ENCODE data around the gene ONECUT3.

Gene ONECUT3

DNA sequence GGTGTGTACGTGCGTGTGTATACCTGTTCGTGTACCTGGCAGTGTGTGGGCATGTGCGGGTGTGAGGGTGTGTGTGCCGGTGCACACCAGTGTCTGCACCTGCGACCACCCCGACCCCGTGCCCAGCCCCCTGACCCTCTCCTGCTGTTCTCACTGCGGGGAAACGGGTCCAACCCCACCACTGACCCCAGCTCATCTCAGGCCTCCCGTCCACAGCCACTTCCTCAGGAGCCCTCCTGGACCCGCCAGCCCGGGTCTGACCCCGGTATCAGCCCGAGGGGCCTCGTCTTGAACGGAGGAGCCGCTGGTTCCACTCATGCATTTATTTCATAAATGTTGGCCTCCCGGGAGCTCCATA is 23.8 kb upstream of the ONECUT3 start:
- H3K4me3 Mint-ChIP-seq: no peak overlapping the region
- peaks cover 5% of the 10 kb centered on the region for H3K4me1 Mint-ChIP-seq
- peaks cover 27% of the 10 kb centered on the region for H3K27me3 Mint-ChIP-seq

DNA sequence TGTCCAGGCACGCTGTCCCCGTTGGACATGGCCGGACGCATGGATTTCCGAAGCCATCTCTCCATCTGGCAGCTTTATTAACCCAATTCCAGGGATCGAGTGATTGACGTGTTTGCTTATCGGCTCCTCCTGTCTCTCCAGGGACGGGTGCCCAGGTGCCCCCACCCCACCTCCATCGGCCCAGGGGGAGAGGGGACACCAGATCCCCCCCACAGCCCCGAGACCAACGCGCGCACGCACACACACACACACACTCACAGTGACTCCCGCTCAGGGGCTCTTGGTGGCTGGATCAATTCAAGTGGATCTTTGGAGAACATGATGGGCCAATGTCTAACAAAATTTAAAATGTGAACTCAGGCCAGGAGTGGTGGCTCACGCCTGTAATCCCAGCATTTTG is 23.1 kb upstream of the ONECUT3 start:
- no peaks in the 10 kb centered on the region for H3K36me3 Mint-ChIP-seq

More for the DNA sequence above, 23.8 kb upstream of the ONECUT3 start:
- no peaks in the 10 kb centered on the region for H3K9me3 Mint-ChIP-seq
- no peak overlapping the region for H3K27ac Mint-ChIP-seq
- no peaks in the 10 kb centered on the region for H3K36me3 Mint-ChIP-seq

DNA sequence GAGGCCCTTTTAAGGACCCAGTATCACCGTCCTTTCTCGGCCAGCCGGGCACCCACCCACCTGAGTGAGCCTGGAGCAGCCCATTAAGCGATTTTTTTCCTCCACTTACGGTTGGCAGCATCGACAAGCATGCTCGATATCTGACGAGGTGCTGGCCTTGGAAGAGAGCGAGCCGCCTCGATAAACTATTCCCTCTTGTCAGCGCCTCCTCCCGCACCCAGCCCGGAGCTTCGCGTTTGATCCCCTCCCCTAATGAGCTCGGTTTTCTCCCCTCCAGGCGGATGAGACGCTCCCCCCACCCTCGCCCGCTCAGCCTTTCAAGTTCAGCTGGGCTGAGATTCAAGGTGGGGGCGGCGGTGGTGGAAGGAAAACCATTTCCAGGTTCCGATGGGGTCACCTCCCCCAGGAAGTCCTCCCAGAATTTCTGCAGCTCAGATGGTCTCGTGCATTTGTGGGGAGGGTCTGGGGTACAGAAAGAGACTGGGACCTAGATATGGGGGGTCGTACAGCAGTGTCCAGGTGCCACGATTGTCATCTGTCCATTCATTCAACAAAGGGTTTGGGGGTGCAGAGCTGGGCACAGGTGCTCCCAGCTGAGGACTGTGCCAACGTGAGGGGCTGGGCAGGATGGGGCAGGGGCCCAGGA is 18.9 kb upstream of the ONECUT3 start:
- no peaks in the 10 kb centered on the region for H3K4me1 Mint-ChIP-seq
- H3K9me3 Mint-ChIP-seq: no peaks in the 10 kb centered on the region
- peaks cover 29% of the 10 kb centered on the region for H3K27me3 Mint-ChIP-seq
- H3K4me3 Mint-ChIP-seq: no peak overlapping the region
- no peak overlapping the region for H3K27ac Mint-ChIP-seq
- no peaks in the 10 kb centered on the region for H3K36me3 Mint-ChIP-seq

More for the DNA sequence above, 23.1 kb upstream of the ONECUT3 start:
- Mint-ChIP-seq H3K27ac (no peak overlapping the region), H3K4me3 (no peak overlapping the region), H3K4me1 (peaks cover 5% of the 10 kb centered on the region), H3K9me3 (no peaks in the 10 kb centered on the region), H3K27me3 (peaks cover 31% of the 10 kb centered on the region)

DNA sequence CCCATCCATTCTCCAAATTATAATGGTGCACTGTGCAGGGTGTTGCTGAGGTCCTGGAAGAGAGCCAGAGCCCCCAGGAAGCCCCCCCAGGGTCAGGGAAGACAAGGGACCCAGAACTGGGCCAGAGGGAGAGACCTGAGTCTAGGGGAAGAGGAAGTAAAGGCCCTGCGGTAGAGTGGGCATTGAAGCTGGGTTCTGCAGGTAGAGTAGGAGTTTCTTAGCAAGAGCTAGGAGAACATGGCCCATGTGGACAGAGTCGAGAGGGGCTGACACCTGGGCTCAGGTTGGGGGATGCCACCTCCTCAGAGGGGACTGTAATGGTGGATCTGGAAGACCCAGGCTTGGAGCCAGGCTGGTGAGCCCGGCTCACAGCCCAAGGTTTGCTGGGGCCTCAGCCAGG is 17.0 kb upstream of the ONECUT3 start:
- H3K4me3 Mint-ChIP-seq: no peak overlapping the region
- no peaks in the 10 kb centered on the region for H3K4me1 Mint-ChIP-seq
- H3K36me3 Mint-ChIP-seq: no peaks in the 10 kb centered on the region
- H3K27ac Mint-ChIP-seq: no peak overlapping the region
- H3K9me3 Mint-ChIP-seq: no peaks in the 10 kb centered on the region
- H3K27me3 Mint-ChIP-seq: peaks cover 29% of the 10 kb centered on the region

DNA sequence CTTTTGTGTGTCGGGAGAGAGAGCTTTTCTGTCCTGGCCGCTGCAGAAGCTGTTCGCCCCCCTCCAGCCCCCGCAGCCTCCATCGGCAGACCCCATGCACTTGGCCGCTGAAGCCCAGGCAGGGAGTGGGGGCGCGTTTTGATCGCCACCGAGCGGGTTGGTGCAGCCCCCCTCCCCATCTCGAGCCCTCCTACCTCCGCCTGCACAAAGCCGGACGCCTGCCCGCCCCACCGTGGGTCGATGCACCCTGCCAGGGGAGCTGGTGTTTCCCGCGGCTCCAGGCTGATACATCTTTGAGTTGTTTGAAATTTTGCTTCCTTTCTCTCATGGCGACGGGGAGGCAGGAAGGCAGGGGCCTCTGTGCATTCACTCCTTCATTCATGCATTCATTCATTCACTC is 16.4 kb upstream of the ONECUT3 start:
- Mint-ChIP-seq H3K27me3 (peaks cover 29% of the 10 kb centered on the region), H3K27ac (no peak overlapping the region), H3K4me3 (no peak overlapping the region)

DNA sequence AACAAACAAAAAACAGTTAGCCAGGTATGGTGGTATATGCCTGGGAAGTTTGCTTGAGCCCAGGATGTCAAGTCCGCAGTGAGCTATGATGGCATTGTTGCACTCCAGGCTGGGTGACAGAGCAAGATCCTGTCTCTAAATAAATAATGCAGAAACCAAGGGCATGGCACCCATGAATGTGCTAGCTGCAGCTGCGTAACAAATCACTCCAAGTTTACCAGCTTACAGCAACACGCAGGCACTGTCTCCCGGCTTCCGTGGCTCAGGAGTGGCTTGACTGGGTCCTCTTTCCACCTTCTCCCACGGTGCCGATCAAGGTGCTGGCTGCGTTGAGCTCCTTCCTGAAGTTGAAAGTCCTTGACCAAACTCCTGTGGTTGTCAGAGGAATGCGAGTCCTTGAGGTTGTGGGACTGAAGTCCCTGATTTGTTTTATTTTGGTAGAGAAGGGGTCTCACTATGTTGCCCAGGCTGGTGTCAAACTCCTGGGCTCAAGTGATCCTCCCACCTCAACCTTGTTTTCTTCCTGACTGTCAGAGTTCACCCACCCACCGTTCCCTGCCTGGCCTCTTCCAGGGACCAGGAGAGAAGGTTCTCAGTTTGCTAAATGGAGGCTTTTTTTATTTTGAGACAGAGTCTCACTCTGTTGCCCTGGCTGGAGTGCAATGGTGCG is 13.2 kb upstream of the ONECUT3 start:
- Mint-ChIP-seq H3K4me3 (no peak overlapping the region), H3K27ac (no peak overlapping the region), H3K27me3 (peaks cover 17% of the 10 kb centered on the region), H3K36me3 (no peaks in the 10 kb centered on the region), H3K4me1 (no peaks in the 10 kb centered on the region), H3K9me3 (no peaks in the 10 kb centered on the region)

More for the DNA sequence above, 16.4 kb upstream of the ONECUT3 start:
- Mint-ChIP-seq H3K36me3 (no peaks in the 10 kb centered on the region), H3K4me1 (no peaks in the 10 kb centered on the region), H3K9me3 (no peaks in the 10 kb centered on the region)

DNA sequence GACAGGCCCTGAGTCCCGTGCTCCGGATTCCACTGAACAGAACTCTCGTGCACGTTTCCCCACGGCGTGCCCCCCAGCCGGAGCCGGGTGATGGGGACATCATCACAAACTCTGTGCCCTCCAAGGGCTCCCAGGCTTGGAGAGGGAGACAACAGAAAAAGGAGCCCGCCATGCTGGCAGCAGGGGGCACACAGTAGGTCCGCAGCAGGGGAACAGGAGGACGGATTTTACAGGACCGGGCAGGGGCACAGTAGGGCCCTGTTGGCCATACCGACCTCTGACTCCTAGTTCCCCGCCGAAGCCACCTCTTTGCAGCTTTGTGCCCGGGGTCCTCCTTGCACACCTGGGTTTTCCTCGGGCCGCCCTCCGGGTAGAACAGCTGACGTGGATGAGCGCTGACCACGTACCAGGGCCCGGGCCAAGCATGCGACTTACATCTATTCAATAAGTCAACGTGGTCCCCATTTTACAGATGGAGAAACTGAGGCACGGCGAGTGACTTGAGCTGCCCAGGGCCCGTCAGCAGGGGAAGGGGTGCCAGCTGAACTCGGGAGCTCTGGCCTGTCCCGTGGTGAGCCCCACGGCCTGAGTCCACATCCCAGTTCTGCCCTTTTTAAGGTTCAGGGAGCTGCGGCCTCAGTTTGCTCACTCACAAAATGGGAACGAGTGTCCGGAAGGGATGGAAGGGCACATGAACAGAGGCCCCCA is 10.2 kb upstream of the ONECUT3 start:
- H3K4me3 Mint-ChIP-seq: no peak overlapping the region
- peaks cover 6% of the 10 kb centered on the region for H3K4me1 Mint-ChIP-seq
- H3K27me3 Mint-ChIP-seq: peaks cover 17% of the 10 kb centered on the region
- H3K9me3 Mint-ChIP-seq: no peaks in the 10 kb centered on the region
- no peaks in the 10 kb centered on the region for H3K36me3 Mint-ChIP-seq
- no peak overlapping the region for H3K27ac Mint-ChIP-seq

DNA sequence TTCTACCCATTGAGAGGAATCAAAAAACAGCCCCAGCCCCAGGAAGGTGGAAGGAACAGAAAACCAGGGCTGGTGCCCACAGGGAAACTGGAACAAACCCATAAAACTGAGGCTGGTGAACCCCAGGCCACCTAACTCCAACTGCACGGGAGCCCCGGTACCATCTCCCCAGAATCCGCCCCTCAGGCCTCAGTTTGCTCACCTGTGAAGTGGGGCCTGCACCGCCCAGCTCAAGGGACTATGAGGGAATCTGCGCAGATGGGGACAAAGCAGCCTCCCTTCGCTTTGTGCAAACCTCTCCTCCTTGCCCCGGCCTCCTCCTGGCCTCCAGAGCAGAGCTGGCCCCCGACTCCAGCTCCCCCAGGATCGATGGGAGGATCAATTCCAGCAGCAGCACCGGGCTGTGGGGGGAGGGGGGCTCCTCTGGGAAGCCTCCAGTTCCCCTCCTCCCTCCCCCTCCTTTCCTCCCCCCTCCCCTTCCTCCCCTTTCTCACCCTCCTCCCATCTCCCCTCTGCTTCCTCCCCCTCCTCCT is 9.1 kb upstream of the ONECUT3 start:
- H3K4me1 Mint-ChIP-seq: peaks cover 6% of the 10 kb centered on the region
- no peak overlapping the region for H3K4me3 Mint-ChIP-seq
- H3K27ac Mint-ChIP-seq: no peak overlapping the region
- H3K36me3 Mint-ChIP-seq: no peaks in the 10 kb centered on the region
- no peaks in the 10 kb centered on the region for H3K9me3 Mint-ChIP-seq
- peaks cover 15% of the 10 kb centered on the region for H3K27me3 Mint-ChIP-seq

DNA sequence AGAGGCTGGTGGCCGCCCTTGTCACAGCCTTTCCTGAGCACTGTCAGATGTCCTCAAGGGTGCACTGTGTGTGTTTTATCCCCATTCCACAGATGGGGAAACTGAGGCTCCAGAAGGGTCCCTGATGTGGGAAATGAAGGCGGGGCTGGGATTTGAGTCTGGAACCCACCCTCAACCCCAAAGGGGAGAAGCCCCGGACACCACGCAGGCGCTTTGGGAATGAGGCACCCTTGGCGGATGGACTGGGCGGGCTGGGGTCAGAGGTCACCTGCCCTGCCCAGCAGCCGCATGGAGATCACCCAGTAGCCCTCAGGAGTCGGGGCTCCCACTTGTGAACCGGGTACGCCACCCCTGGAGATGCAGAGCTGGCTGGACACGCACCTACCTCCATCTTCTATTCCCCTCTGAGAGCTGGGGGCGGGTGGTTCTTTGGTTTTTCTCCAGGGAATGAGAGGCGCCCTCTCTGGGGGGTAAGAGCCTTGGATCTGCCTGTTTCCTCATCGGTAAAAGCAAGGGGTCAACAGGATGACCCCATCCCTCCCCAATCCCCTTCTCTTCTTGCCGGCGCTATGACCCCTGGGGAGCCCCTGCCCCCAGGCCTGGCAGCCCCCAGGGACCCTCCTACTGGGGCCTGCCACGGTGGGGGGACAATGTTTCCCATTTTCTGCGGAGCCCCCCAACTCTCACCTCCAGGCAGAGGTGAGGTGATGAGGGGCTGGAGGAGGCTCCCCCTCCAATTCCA is 8.3 kb upstream of the ONECUT3 start:
- Mint-ChIP-seq H3K27ac (no peak overlapping the region), H3K4me1 (peaks cover 7% of the 10 kb centered on the region), H3K9me3 (no peaks in the 10 kb centered on the region), H3K4me3 (no peak overlapping the region), H3K27me3 (peaks cover 16% of the 10 kb centered on the region), H3K36me3 (no peaks in the 10 kb centered on the region)

DNA sequence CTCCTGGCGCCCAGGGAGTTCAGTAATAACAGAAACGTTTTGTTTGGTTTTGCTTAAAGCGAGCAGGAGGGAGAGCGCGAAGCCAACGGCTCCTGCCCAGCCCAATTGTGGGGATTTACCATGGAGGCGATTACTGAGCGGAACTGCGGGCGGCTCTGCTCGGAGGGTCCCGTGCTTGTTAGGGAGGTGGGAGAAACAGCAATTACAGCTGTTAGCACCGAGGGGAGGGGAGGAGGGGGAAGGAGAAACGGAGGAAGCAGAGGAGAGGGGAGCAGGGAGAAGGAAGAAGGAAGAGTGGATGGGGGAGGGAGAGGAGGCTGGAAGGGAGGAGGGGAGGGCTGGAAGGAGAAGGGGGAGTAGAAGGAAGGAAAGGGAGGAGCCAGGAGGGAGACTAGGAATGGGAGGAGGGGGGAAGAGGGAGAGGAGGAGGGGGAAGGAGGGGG is 7.7 kb upstream of the ONECUT3 start:
- Mint-ChIP-seq H3K4me3 (no peak overlapping the region), H3K27me3 (peaks cover 20% of the 10 kb centered on the region), H3K4me1 (peaks cover 9% of the 10 kb centered on the region), H3K36me3 (no peaks in the 10 kb centered on the region), H3K9me3 (no peaks in the 10 kb centered on the region), H3K27ac (no peak overlapping the region)

DNA sequence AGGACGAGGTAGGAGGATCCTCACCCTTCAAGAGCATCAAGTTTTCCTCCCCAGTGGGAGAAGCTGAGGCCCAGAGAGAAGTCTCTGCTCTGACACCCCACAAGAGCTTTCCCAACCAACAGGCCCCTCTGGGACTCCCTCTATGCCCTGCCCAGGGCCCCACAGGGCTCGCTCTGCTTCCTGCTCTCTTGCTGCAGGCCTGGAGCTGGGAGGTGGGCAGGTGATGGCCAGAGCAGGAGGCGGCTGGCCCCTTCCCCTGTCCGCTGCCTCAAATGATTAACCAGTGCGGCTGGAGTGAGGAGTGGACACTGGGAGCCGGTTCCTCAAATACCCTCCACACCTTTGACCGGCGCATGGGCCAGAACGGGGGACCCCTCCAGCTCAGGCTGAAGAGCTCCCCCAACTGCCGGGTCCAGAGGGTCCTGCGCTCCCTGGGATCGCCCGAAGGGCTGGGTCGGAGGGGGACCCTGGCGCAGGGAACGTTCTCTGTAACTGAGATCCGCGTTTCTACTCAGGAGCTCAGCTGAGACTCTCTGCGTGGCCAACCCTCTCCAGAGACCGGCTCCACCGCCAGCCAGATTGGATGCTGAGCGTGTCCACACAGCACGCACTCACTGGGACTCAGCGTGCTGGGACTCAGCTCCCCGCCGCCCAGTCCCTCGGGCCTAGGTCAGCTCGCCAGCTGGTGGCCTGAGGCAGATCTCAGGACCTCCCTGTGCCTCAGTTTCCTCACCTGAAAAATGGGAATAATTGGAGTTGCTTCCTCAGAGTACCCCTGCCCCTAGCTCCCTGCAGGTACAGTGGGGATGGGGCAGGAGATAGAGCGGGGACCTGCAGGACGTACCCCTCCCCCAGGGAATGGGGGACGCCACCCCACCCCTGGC is 6.7 kb upstream of the ONECUT3 start:
- peaks cover 26% of the 10 kb centered on the region for H3K27me3 Mint-ChIP-seq
- peaks cover 9% of the 10 kb centered on the region for H3K4me1 Mint-ChIP-seq
- no peak overlapping the region for H3K27ac Mint-ChIP-seq
- no peaks in the 10 kb centered on the region for H3K9me3 Mint-ChIP-seq
- no peaks in the 10 kb centered on the region for H3K36me3 Mint-ChIP-seq
- no peak overlapping the region for H3K4me3 Mint-ChIP-seq

DNA sequence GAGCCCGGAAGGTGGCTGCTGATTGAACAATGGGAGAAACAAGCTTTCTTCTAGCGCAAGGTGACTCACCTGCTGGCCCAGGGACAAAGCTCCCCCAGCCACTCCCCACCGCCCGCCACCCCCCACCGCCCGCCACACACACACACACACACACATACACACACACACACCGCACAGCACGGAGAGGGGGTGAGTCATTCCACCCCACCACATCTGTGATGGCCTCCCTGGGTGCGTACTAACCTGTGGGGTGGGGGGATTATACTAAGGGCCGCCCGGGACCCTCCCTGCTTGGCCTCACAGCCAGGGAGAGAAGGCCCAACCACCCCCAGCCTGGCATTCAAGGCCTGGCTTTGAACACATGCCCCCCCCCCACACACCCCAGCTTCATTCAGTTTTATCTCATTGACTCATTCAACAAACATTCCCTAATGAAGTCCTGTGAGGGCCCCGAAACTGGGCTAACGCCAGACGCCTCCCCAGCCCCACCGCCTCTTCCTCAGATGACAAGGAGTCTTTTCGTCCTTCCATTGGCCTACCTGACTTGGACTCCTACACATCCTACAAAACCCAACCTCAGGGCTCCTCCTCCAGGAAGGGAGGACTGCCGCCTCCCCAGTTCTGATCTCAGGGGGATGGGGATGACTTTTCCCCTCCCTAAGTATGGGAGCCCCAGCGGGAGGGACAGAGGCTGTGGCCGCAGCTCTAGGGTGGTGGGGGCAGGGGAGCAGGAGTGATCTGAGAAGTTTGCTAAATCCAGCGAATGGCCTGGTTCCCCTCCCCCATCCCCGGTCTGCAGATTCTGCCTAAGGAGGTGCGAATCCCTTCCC is 5.8 kb upstream of the ONECUT3 start:
- no peaks in the 10 kb centered on the region for H3K9me3 Mint-ChIP-seq
- H3K27me3 Mint-ChIP-seq: peaks cover 28% of the 10 kb centered on the region
- H3K36me3 Mint-ChIP-seq: no peaks in the 10 kb centered on the region
- peak overlapping the region; percentile 12 for H3K27ac Mint-ChIP-seq
- peaks cover 9% of the 10 kb centered on the region for H3K4me1 Mint-ChIP-seq
- H3K4me3 Mint-ChIP-seq: peak overlapping the region; percentile 26

DNA sequence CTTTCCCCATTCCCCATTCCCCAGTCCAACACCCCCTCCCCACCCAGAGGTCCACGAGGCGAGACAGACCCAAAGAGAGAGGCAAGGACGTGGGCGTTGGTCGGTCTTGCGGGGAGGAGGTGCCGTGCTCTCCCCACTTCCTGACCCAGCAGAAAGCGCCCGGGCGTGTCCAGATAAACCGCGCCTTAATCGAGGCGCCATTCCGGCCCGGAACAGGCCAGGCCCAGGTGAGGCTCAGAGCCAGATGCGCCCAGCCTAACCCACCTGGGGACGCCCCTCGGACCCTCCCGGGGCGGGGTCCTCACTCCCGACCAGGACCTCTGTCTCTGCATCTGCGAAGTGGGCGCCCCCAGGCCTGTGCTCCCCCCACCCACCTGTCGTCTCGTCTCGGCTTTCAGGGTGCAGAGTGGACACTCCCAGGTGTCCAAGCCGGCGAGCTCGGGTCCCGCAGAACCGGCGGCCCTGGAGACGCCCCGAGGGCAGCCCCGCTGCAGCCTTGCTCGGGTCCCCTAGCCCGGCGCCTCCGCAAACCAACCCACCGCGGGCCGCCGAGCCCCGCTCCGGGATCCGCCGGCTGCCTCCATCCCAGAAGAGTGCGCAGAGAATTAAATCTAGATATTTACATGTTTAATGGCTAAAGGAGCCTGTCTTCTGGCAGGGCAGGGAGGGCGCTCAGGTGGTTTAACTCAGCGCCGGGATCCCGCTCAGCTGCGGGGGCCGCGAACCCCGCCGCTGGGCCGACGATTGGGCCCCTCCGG is 5.0 kb upstream of the ONECUT3 start:
- Mint-ChIP-seq H3K27ac (no peak overlapping the region), H3K9me3 (no peaks in the 10 kb centered on the region), H3K27me3 (peaks cover 30% of the 10 kb centered on the region), H3K4me1 (peaks cover 9% of the 10 kb centered on the region), H3K4me3 (peak overlapping the region; percentile 26), H3K36me3 (no peaks in the 10 kb centered on the region)
